GM21360 (cell line): ENCODE results near the gene MATN1.
"Not testable (repeated sequence)": the region's sequence is repeated elsewhere in the genome, so short reads cannot be mapped to it uniquely, and the experiment has no call there.

Experiments used
- ATAC-seq: cut with Tn5 transposase; IDR thresholded peaks from one replicate; pipeline ENCODE4 v1.9.1; 2021; ENCODE audit warnings: mild to moderate bottlenecking, moderate library complexity; ENCODE audit not compliant: unreplicated experiment

Gene MATN1

GRCh38 chr1:30700528-30701257, 22.7 kb downstream of the MATN1 start:
- ATAC-seq, result no peak

DNA sequence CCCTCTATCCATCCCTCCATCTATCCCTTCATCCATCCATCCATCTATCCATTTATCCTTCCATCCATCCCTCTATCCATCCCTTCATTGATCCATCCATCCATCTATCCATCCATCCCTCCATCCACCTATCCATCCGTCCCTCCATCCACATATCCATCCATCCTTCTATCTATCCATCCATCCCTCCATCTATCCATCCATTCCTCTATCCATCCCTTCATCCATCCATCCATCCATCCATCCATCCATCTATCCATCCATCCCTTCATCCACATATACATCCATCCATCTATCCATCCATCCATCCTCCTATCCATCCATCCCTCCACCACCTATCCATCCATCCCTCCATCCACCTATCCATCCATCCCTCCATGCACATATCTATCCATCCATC, 23.6 kb downstream of the MATN1 start:
- no peak for ATAC-seq

DNA sequence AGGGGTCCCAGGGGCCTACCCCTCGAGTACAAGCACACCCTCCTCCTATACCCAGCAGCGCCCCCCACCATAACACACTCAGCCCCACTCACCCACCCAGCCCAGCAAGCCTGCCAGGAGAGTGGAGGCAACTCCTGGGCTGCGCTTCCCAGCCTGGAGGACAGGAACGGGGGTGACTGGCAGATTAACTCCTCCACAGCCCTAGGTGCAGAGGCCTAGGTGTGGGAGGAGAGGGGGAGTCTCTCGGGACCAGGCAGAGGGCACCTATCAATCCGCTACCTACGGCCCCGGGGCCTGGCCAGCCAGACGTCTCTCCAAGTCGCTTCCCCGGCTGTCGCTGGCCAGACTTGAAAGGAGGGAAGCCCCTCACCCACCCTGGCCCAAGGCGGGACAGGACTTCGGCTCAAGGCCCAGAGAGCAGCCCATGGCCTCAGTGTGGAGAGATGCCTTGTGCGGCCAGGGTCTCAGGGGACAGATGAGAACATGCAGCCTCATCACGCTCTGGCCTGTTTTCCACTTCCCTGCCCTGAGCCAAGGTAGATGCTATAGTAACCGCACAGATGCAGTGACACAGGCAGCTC, 24.9 kb downstream of the MATN1 start:
- ATAC-seq, result no peak

- ATAC-seq, result no peak
Measured at GRCh38 chr1:30697571-30698376, 25.6 kb downstream of the MATN1 start.

- no peak for ATAC-seq
Measured at GRCh38 chr1:30696831-30697230, 26.6 kb downstream of the MATN1 start.

DNA sequence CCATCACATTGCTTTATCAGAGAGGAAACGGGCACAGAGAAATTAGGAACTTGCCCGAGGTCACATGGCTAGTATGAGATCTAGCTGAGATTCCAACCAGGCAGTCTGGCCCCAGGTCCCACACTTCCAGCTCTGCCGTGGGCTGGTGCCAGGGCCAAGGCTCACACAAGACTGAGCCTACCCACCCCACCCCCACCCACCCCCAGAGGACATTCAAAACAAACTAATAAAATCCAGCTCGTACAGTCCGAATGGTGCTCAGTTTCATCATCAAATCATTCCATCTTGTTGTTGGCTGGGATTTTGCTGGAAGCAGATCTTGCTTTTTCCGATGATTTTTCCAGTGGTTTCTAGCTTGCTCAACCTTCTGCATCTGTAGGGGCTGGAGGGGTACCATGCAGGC, 27.9 kb downstream of the MATN1 start:
- no peak for ATAC-seq

GRCh38 chr1:30694280-30695175, 28.9 kb downstream of the MATN1 start:
- ATAC-seq, result no peak

DNA sequence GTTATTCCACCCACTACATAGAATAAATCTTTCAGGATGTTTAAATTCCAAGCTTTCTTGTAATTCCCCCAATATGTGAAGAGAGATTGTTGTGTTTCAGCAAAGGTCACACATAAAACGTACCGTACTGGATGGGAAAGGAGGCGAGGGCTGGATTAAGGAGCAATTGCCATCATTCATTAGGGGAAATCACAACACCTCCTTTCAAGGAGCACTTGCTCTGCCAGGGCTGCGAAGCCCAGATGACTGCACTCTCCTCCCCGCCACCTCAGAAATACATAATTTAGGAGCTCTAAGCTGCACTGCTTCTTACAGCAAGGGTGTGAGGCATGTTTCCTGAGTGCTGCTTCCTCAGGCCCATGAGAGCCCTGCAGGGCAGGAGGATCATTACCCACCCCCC, 29.6 kb downstream of the MATN1 start:
- no peak for ATAC-seq

- ATAC-seq, result no peak
Measured at GRCh38 chr1:30693366-30693765, 30.0 kb downstream of the MATN1 start.

DNA sequence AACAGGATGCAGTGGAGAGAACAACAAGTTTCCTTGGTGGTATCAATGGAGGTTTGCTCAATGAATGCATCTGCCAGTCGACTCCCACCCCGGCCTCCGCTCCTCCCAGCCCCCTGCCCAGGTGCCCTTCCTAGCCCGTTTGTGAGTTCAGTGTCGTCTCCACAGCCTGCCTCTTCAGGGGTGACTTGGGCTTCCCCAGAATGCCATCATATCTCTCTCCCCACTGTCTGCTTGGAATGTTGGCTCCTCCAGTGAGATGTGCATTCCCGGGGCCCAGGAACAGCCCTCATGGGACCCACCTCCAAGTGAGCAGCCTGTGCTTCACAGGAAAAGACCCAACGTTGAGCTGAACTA, 30.5 kb downstream of the MATN1 start:
- ATAC-seq, result no peak

GRCh38 chr1:30692201-30692947, 31.0 kb downstream of the MATN1 start:
- no peak for ATAC-seq

- no peak for ATAC-seq
Measured at GRCh38 chr1:30691480-30691879, 31.9 kb downstream of the MATN1 start.

DNA sequence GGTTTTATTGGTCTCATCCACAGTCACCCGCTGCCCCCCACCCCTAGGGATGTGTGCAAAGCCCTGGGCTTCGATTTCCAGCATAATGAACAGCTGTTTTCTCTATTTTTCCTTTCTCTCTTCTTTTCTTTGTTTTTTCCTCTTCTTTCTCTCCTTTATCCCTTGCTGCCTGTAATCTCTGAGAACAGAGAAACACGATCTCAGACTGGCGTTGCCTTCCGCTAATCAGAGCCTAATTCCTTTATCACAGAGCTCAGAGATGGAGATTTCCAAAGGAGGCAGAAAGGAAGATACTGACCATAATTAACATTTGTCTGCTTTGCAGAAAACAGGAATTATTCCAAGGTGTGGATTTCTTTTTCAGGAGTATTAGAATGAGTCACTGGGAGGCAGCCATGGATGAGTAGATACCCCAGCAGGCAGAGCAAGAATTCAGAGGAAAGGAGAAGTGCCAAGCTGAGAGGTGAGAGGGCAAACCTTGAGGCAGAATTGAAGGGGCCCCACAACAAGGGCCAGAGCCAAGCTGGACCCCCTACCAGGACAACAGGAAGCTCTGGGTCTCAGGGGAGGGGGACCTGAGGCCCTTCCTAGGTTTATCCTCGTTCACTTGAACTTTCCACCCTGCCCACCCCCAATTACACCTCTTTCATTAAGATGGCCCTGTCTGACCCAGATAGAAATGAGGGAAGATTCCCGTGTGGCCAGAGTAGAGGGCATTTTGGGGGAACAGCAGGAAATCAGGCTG, 33.3 kb downstream of the MATN1 start:
- ATAC-seq, result no peak

DNA sequence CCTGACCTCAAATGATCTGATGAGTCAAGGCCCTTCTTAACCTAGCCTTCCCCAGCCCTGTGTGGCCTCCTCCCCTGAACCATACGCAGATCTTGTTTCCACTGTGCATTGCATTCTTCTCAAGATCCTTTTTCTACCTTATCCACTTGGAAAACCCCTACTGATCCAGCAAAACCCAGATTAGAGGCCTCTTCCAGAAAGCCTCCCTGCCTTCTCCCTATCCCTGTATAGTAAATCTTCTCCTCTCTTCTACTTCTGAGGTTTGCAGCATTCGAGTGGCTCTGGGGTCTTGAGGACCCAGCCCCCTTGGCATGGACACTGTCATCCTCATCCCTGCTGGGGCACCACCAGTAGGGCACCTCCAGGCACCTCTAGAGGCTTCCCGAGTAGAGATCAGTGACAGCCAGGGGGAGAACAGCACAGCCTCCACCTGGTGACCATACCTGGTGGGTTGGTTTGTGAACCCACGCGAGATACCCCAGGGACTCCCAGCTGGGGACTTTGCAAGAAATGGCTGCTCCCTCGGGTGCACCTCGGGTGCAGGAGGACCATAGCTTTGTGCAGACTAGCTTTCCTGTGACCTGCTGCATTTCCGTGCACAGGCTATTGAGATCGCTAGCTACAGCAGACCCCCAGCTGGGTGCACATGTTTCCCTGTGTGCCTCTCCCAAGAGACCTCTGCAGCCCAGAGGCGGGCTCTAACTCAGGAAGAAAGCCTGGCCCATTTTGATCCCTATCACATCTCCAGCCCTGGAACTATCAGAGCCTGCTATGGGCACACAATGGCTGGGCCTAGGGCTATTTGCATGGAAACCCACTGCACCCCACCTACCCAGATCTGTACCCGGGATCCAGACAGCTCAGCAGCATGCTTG, 34.2 kb downstream of the MATN1 start:
- no peak for ATAC-seq

GRCh38 chr1:30688516-30688915, 34.9 kb downstream of the MATN1 start:
- ATAC-seq, result not testable (repeated sequence)

DNA sequence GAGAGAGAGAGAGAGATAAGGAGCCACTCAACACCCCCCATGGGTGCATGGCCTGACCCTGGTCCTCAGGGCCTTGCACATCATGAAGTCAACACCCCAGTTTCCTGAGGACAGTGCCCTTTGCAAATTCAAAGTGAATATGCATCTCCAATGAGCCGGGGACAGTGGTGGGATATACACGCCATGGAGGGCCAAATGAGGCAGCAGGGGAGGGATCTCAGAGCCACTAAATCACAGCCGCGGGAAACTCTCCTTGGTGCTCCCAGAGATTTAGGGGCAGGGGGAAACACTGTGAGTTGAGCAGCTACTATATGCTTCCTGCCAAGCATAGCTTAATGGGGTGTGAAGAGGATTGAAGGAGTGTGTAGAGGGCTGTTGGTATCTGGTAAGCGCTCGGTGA, 35.5 kb downstream of the MATN1 start:
- no peak for ATAC-seq

DNA sequence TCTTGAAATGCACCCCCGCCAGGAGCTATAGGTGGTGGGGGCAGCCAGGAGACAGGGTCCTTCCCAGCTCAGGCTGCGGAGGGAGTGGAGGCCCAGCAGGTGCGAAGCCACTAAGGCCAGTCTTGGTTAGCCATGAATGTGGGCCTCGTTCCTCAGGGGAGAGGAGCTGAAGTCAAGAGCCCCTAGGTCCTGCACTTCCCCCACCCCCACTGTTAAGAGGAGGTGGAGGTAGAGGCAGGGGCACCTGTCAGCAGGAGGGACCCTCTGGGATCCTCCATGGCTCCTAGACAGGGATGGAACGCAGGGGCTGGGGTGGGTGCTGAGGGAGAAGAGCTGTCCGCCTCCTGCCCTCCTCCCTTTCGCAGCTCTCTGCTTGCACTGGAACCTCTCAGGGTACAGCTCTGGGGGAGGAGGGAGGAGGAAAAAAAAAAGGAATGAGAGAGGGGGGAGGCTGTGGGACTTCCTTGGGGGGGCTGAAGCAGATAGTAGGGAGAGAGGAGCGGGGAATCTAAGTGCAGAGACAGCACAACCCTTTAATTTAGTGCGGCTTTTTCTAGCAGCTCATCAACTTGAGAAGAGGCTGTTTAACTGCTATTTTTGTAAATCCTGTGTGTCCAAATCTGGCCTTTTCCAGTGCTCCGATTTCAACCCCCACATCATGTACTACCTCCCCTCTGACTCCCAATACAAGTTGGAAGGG, 37.0 kb downstream of the MATN1 start:
- ATAC-seq, result no peak

- no peak for ATAC-seq
Measured at GRCh38 chr1:30685796-30686165, 37.6 kb downstream of the MATN1 start.
